OCI-LY3 (cell line): Measurements from ENCODE around the gene ACOT7.

Experiments used
- EZH2phosphoT487 ChIP-seq: fragments of 200-600 bp; shearing (Covaris generic); IDR thresholded peaks from 2 replicates; pipeline ENCODE4 v1.6.1; 2018; ENCODE audit warnings: antibody characterized with exemption, mixed run types, low read depth
- TF ChIP-seq, protein P1 (sequence below): fragments of 200-600, 300-600 bp; sonication (generic); IDR thresholded peaks from 2 replicates; pipeline ENCODE4 v1.5.1; 2014; ENCODE audit warnings: antibody characterized with exemption, low read length, low read depth

DNA sequence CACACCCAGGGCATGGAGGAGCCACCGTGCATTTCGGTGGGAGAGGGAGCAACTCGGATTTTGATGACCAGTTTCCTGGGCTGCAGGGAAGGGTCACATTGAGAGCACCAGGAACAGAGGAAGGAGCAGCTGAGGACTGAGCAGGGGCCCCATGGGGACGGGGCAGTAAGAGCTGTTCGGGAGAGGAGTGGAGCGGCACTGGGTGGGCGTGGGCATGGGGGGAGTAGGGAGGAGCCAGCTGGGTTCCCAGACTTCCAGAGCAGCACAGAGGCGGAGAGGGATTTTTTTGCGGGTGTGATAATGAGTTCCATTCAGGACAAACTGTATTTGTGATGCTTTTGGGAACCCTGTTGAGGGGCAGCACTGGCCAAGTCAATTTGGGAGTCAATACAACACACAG is 115.3 kb downstream of the ACOT7 start:
- TF ChIP-seq, protein P1, sequence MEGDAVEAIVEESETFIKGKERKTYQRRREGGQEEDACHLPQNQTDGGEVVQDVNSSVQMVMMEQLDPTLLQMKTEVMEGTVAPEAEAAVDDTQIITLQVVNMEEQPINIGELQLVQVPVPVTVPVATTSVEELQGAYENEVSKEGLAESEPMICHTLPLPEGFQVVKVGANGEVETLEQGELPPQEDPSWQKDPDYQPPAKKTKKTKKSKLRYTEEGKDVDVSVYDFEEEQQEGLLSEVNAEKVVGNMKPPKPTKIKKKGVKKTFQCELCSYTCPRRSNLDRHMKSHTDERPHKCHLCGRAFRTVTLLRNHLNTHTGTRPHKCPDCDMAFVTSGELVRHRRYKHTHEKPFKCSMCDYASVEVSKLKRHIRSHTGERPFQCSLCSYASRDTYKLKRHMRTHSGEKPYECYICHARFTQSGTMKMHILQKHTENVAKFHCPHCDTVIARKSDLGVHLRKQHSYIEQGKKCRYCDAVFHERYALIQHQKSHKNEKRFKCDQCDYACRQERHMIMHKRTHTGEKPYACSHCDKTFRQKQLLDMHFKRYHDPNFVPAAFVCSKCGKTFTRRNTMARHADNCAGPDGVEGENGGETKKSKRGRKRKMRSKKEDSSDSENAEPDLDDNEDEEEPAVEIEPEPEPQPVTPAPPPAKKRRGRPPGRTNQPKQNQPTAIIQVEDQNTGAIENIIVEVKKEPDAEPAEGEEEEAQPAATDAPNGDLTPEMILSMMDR, result no peak
- TF ChIP-seq EZH2phosphoT487, result no peak
